ENCODE results near the gene CHST5. TPM values are rescaled to one million over a fixed set of nuclear protein-coding genes. Genes with fewer than 3 reads are reported as not detected.

CHST5 gene
- total and polyA plus RNA-seq, 9 of the 15 experiments (the other 6 are each of a cell fraction or from before 2014, with no cell fraction given) = 0.06 to 0.21 (median 0.14) TPM; not detected in 5

DNA sequence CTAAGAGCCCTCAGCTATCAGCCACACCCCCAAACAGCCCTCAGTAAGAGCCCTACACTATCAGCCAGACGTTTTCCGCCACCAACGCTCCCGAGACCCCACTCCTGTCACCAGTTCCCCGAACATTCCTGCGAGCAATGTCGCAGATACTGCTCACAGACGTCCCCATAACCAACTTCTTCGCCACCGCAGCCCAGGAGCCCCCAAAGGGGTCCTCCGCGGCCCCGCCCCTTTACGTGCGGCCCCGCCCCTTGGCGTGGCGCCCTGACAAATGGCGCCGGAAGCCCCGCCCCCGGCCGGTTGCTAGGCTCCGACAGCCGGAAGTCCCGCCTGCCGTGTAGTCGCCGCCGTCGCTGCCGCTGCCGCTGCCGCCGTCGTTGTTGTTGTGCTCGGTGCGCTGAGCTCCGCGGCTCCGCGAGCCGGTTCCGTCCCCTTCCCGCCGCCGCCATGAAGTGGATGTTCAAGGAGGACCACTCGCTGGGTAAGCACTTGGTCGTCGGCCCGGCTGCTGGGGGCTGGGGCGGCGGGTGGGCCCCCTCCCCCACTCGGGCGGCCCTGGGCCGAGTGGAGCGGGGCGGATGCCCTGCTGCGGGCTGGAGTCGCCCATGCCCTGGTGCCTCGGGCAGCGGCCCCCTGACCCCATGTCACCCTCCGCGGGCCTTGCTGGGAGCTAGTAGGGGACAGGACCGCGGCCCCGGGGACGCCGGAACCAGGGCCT, 30.3 kb upstream of the CHST5 start, which contains the start of gene GABARAPL2 (continued):
- TF ChIP-seq SMAD1 (IDR thresholded peaks at IDR 0.05; ENCODE audit: low read depth, low read length, partially characterized antibody) (no peak), NR3C1 (CRISPR knock-in tag; IDR thresholded peaks at IDR 0.05) (no peak), GABPB1 (CRISPR knock-in tag; IDR thresholded peaks at IDR 0.05) (peak; percentile 96), TAF1 (IDR thresholded peaks at IDR 0.05; ENCODE audit: control insufficient read depth, extremely low read depth, insufficient read depth, low read length, severe bottlenecking) (peak; percentile 11), GATAD2B (IDR thresholded peaks at IDR 0.05; ENCODE audit: borderline replicate concordance) (no peak), L3MBTL2 (IDR thresholded peaks at IDR 0.05) (peak; percentile 31; the same call in 1 of the 2 replicates), DACH1 (IDR thresholded peaks at IDR 0.05; ENCODE audit: partially characterized antibody) (no peak), CXXC5 (CRISPR knock-in tag; IDR thresholded peaks at IDR 0.05) (peak; percentile 61), CSDE1 (IDR thresholded peaks at IDR 0.05) (no peak), ETV6 (IDR thresholded peaks at IDR 0.05; ENCODE audit: borderline replicate concordance in 1 of 2, low read depth in 2 of 2, low read length in 1 of 2) (0 out of 4 replicates have a peak, but pooled peaks of 1 of the 2 experiments have one; percentile 13), ETV6 (CRISPR knock-in tag; IDR thresholded peaks at IDR 0.05; ENCODE audit: borderline replicate concordance) (no peak), ZNF3 (CRISPR knock-in tag; IDR thresholded peaks at IDR 0.05) (no peak), NFATC3 (IDR thresholded peaks at IDR 0.05) (no peak)
- TF ChIP-seq, protein P1, sequence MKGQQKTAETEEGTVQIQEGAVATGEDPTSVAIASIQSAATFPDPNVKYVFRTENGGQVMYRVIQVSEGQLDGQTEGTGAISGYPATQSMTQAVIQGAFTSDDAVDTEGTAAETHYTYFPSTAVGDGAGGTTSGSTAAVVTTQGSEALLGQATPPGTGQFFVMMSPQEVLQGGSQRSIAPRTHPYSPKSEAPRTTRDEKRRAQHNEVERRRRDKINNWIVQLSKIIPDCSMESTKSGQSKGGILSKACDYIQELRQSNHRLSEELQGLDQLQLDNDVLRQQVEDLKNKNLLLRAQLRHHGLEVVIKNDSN (CRISPR knock-in tag; IDR thresholded peaks at IDR 0.05) = 0 out of 2 replicates have a peak, but pooled peaks have one; percentile 2
- TF ChIP-seq, protein P2, sequence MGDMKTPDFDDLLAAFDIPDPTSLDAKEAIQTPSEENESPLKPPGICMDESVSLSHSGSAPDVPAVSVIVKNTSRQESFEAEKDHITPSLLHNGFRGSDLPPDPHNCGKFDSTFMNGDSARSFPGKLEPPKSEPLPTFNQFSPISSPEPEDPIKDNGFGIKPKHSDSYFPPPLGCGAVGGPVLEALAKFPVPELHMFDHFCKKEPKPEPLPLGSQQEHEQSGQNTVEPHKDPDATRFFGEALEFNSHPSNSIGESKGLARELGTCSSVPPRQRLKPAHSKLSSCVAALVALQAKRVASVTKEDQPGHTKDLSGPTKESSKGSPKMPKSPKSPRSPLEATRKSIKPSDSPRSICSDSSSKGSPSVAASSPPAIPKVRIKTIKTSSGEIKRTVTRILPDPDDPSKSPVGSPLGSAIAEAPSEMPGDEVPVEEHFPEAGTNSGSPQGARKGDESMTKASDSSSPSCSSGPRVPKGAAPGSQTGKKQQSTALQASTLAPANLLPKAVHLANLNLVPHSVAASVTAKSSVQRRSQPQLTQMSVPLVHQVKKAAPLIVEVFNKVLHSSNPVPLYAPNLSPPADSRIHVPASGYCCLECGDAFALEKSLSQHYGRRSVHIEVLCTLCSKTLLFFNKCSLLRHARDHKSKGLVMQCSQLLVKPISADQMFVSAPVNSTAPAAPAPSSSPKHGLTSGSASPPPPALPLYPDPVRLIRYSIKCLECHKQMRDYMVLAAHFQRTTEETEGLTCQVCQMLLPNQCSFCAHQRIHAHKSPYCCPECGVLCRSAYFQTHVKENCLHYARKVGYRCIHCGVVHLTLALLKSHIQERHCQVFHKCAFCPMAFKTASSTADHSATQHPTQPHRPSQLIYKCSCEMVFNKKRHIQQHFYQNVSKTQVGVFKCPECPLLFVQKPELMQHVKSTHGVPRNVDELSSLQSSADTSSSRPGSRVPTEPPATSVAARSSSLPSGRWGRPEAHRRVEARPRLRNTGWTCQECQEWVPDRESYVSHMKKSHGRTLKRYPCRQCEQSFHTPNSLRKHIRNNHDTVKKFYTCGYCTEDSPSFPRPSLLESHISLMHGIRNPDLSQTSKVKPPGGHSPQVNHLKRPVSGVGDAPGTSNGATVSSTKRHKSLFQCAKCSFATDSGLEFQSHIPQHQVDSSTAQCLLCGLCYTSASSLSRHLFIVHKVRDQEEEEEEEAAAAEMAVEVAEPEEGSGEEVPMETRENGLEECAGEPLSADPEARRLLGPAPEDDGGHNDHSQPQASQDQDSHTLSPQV (IDR thresholded peaks at IDR 0.05) = no peak
- TF ChIP-seq, protein P3, sequence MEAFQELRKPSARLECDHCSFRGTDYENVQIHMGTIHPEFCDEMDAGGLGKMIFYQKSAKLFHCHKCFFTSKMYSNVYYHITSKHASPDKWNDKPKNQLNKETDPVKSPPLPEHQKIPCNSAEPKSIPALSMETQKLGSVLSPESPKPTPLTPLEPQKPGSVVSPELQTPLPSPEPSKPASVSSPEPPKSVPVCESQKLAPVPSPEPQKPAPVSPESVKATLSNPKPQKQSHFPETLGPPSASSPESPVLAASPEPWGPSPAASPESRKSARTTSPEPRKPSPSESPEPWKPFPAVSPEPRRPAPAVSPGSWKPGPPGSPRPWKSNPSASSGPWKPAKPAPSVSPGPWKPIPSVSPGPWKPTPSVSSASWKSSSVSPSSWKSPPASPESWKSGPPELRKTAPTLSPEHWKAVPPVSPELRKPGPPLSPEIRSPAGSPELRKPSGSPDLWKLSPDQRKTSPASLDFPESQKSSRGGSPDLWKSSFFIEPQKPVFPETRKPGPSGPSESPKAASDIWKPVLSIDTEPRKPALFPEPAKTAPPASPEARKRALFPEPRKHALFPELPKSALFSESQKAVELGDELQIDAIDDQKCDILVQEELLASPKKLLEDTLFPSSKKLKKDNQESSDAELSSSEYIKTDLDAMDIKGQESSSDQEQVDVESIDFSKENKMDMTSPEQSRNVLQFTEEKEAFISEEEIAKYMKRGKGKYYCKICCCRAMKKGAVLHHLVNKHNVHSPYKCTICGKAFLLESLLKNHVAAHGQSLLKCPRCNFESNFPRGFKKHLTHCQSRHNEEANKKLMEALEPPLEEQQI (IDR thresholded peaks at IDR 0.05) = no peak
- TF ChIP-seq, protein P4, sequence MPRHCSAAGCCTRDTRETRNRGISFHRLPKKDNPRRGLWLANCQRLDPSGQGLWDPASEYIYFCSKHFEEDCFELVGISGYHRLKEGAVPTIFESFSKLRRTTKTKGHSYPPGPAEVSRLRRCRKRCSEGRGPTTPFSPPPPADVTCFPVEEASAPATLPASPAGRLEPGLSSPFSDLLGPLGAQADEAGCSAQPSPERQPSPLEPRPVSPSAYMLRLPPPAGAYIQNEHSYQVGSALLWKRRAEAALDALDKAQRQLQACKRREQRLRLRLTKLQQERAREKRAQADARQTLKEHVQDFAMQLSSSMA (CRISPR knock-in tag; IDR thresholded peaks at IDR 0.05) = no peak
- TF ChIP-seq, protein P5, sequence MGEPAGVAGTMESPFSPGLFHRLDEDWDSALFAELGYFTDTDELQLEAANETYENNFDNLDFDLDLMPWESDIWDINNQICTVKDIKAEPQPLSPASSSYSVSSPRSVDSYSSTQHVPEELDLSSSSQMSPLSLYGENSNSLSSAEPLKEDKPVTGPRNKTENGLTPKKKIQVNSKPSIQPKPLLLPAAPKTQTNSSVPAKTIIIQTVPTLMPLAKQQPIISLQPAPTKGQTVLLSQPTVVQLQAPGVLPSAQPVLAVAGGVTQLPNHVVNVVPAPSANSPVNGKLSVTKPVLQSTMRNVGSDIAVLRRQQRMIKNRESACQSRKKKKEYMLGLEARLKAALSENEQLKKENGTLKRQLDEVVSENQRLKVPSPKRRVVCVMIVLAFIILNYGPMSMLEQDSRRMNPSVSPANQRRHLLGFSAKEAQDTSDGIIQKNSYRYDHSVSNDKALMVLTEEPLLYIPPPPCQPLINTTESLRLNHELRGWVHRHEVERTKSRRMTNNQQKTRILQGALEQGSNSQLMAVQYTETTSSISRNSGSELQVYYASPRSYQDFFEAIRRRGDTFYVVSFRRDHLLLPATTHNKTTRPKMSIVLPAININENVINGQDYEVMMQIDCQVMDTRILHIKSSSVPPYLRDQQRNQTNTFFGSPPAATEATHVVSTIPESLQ (CRISPR knock-in tag; IDR thresholded peaks at IDR 0.05) = no peak; the same call in 1 of the 2 replicates

Measured in K562 (cell line).